Central memory CD4-positive, alpha-beta T cell (primary cell): Measurements from ENCODE around the gene SLC13A3.
"Not testable (repeated sequence)": the region's sequence is repeated elsewhere in the genome, so short reads cannot be mapped to it uniquely, and the experiment has no call there.

Experiments used
- DNase-seq: peaks from one replicate; pipeline ENCODE4 v3.0.0; 2022

Gene SLC13A3

DNA sequence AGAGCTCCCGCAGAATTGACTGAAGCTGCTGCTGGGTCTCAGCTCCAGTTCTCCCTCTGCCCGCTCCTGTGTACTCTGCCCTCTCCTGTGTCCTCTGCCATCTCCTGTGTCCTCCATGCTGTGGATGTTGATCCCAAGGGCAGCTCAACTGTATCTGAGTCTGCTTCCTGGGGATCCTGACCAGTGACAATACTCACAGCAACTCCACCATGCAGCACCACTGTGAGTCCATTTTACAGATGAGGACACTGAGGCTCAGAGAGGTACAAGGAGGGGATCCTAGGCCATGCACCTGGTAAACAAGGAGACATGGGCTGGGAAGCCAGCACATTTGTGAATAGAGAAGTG lies 29.4 kb upstream of the SLC13A3 start:
- no peak for DNase-seq

DNA sequence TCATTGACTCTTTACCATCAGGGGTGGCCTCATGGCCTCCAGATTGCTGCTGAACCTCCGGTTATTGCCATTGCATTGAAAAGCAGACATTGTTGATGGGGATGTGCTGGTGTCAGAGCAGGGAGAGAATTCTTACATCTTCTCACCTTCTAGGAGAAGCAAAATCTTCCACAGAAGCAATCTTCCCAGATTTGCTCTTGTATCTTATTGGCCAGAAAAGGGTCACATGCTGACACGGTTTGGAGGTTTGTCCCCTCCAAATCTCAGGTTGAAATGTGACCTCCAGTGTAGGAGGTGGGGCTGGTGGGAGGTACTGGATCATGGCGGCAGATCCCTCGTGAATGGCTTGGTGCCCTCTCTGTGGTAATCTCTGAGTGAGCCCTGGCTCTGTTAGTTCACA lies 27.3 kb upstream of the SLC13A3 start:
- no peak for DNase-seq

DNA sequence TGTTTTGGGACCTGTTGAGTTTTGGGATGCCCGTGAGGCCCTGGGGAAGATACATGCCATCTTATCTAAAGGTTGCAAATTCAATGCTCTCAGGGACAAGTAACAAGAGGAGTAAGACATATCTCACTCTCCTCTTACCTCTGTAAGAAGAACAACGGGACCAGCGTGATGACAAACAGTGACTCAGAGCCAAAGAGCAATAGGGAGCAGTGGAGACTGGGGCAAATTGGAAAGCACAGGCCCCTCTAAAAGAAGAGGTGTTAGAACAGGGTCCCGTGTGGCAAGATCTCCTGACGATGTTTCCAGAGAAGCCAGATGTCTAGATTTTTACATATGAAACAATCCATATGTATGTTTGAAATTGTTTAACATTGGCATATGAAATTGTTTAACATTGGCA lies 26.3 kb upstream of the SLC13A3 start:
- no peak for DNase-seq

DNA sequence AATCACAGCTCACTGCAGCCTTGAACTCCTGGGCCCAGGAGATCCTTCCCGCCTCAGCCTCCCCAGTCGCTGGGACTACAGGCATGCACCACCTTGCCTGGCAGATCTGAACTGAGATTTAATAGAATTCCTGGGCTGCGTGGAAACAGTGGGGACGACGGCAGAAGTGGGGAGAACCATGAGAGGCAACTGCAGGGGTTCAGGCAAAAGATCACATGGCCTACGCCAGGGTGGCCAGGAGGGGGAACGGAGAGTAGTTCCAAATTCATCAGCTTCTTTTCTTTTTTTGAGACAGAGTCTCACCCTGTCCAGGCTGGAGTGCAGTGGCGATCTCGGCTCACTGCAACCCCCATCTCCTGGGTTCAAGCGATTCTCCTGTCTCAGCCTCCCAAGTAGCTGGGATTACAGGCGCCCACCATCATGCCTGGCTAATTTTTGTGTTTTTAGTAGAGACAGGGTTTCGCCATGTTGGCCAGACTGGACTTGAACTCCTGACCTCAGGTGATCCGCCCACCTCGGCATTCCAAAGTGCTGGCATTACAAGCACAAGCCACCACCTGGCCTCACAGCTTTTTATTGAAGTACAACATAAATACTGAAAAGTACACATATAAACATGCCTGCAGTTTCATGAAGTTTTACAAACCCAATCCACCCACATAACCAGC lies 25.5 kb upstream of the SLC13A3 start:
- DNase-seq: not testable (repeated sequence)

DNA sequence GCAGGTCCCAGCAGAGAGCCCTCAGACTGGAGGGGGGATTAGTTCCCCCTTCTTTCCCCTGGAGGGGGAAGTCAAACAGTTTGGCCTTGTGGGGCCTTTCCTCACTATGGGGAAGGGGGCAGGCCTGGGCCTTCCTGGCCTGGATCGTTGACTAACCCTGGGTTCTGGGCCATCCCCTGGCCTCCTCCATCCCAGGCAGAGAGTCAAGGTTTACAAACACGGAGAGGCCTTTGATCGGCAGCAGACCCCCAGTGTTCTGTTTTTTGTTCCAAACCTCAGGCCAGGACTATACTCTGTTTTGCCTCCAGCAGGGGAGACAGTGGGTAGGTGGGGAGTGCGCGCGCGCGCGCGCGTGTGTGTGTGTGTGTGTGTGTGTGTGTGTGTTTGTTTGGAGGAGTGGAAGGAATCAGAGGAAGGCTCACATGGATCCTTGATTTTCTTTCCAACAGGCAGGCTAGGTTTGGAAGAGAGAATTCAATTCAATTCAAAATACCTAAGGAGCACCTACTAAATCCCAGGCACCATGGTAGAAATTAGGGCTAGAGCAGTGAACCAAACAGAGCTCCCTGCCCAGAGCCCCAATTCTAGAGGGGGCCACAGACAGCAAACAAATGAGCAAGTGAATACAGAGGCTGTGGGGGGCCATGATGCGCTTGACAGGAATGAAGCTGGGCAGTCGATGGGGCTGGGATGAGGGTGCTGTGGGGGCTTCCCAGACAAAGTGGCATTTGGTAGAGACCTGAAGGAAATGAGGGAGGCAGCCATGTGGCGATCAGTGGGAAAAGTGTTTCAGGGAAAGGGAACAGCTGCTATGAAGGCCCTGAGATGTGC lies 23.2 kb upstream of the SLC13A3 start:
- DNase-seq: no peak

DNA sequence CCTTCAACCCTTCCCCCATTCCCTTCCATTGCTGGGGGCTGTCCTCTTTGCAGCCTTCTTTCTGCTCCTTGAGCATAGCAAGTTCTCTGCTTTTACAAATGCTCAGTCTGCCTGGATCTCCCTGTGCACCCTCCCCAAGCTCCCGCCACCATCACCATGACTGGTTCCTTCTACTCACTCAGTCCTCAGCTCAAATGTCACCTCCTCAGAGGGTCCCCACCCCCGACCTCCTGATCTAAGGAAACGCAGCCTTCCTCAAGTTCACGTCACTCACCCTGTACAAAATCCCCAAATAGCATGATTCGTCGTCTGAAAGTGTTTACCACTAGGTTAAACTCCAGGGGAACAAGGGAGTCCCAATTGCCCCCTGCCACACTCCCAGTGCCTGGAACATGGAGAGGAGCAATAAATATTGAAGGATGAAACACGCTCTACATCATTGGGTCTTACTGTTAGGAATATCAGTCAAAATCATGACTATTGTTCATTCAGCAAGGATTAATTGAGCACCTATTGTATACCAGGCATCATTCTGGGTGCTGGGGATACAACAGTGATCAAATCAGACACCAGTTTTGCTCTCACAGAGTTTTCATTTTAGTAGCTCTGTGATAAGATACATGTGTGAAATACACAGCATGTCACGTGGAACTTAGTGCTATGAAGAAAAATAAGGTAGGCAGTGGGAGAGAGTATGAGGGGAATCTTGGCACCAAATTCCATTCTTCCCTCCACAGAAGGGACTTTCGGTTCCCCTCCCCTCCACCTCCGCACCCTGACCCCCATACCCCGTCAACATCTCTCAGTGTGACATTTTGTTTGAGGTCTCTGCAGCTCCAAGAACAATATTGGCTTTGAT lies 22.4 kb upstream of the SLC13A3 start:
- no peak for DNase-seq

DNA sequence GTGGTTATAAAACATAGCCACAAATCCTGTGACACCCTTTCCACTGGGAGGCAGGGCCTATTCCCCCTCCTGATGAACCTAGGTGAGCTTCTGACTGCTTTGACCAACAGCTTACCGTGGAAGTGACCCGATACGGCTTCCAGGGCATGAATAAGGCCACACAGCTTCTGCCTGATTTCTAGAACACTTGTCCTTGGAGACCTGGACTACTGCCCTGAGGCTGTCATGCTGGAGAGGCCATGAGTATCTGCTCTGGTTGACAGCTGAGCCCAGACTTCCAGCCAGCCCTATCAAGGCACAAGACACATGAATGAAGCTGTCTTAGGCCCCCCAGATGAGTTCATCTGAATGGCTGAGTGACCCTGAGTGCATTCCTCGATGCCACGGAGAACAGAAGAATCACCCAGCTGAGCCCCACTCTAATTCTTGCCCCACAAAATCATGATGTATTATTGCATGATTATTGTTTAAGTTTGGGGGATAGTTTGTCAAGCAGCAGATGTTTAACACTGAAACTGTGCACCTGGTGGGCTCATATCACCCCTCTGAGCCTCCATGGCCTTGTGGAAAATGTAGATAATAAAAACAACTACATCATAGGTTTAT lies 21.4 kb upstream of the SLC13A3 start:
- no peak for DNase-seq

DNA sequence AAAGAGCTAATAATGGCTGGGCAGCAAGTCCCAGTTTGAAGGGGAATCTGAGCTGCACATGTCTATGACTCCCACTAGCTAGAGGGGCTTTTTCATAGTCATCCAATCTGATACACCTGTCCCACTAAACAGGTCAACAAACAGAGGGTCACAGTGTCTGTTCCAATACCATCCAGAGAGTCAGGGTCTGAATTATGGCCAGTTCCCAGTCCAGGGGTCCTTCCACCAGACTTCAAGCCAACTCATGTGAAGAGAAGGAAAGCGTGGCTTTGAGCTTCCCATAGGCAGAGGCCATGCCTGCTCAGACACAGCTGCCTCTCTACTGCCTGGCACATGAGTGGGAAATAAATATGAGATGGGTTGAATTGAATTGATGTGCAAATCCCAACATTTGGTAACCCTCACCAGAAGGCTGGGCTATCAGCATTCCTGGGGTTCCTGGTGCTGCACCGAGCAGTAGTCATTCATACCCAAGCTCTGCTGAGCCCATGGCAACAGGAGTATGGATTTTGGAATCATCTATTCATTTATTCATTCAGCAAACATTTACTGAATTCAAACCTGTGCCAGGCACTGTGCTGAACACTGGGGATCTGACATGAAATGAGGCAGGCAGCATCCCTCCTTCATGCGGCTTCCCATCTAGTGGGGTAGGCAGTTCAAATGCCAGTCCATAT lies 20.7 kb upstream of the SLC13A3 start:
- no peak for DNase-seq

DNA sequence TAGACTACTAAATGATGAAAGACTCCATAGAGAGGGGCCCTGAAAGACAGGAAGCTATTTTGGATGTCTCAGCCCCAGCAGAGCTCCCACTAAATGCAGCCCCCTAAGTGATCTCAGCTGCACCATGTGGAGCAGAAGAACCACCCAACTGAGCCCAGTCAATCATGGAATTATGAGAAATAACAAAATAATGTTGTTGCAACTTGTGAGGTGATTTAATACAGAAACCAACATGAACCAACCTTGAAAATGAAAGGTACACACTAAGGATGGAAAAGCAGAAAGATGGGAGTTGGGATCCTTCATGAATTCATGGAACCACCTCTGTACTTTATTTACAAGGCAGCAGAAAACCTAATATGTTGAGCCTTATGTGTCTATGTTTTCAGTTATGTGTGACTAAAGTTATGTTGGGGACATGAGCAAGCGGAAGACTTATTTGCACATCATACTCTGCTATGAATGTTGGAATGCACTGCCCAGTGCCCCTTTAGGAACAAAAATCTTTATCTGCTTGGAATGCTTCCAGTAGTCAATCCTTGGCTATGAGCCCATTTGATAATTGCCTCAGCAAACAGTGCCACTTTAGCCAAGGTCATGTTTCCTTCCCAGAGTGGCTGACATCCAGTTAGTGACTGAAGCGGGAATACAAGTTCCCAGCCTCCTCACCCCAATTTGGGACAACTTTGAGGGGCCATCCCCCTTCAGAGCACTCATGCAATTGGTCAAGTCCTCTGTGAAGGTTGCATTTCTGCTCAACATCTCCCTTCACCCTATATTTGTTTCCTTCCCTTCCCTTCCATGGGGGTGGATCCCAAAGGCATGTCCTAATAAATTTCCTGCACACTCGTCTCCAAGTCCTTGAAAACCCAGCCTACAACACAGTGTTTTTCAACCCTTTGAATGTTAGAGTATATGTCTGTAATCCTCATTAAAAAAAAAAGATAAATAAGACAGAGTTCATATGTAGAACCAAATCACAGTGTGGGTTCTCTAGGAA lies 19.6 kb upstream of the SLC13A3 start:
- no peak for DNase-seq

DNA sequence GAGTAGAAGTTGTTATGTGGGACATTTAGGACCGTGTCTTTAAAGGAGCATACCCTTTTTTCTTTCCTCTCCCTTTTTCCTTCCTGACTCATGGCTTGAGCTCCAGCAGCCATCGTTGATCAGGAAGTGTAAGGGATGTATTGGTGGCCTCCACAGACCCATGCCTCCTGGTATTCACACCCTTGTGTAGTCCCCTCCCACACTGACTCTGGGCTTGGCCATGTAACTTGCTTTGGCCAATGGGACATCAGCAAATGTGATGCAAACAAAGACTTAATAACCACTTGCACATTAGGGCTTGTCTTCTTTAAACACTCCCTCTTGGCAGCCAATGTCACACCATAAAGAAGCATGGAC lies 18.9 kb upstream of the SLC13A3 start:
- no peak for DNase-seq

DNA sequence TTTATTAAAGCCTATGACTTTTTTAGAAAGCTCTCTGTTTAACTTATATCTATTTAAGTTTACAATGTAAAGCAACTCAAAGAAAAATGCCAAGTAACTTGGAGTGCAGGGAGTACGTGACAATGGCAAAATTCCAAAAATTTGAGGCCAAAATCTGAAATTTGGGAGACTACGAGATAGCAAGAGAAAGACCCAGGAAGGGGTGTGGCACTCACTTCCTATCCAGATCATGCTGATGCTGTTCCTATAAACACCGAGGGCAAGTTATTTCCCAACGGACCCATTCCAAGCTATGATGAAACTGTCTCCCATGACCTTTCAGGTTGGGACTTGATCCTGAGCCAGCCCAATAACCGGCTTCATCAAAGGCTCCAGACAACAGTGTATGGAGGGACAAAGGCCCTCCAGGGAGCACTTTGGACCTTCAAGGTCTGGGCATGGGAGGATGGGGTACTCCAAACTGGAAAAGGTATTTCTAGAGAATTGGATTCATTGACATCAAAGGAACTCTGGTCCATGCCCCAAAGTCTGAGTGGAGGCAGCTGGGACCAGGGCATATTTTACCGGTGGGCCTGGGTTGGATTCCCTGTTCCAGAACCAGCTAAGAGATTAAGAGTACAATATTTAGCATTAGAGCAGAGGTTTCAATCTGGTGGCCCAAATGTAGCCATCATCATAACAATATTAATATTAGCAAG lies 15.7 kb upstream of the SLC13A3 start:
- no peak for DNase-seq

DNA sequence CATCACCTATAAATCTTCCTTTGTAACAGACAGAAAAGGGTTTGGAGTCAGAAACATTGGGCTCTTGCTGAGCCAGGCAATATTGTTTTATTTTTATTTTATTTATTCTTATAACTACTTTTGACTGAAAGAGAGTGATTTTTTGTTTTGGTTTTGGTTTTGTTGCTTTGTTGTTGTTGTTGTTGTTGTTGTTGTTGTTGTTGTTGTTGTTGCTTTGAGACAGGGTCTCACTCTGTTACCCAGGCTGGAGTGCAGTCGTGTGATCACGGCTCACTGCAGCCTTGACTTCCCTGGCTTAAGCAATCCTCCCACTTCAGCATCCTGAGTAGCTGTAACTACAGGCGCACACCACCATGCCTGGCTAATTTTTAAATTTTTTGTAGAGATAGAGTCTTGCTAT lies 15.0 kb upstream of the SLC13A3 start:
- DNase-seq: no peak

DNA sequence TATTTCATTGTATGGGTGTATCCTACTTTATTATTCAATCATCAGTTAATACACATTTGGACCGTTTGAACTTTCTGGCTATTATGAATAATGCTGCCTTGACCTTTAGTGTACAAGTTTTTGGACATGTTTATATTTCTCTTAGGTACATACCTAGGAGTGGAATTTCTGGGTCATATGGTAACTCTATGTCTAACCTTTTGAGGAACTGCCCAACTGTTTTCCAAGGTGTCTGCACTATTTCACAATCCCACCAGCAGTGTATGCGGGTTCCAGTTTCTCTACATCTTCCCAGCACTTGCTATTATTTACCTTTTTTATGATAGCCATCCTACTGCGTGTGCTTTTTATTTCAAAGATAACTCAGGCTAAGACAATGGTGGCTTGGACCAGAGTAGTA lies 14.3 kb upstream of the SLC13A3 start:
- no peak for DNase-seq

DNA sequence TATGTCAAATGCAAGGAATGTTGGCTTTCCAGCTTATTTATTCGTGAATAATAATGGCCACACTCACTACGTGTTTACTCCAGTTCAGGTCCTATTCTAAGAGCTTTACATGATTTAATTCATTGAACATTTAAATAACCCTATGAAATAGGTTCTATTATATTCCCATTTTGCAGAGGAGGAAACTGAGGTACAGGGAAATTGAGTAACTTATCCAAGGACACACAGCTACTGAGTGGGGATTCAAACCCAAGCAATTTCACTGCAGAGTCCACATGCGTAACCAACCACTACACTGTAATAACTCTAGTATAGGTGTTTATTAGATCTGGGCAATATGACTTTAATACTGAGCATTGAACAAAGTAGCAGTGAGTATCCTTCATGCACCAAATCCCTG lies 12.3 kb upstream of the SLC13A3 start:
- no peak for DNase-seq

DNA sequence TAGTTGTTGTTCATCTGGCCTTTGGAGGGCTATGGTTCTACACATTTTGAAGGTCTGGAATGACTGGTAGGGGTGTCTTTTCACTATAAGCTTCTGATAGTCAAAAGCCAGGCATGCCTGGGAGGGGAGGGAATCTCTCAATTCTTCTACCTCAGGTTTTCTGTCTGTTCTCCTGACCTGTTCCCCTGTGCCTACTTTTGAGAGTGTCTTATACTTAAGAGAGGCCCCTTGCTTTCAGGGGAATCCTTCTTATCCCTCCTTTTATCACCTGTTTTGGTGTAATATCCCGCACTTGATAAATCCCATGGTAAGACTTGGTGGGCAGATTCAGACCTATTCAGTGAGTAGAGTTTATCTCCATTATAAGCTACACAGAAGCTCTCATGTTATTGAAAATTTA lies 10.4 kb upstream of the SLC13A3 start:
- no peak for DNase-seq

DNA sequence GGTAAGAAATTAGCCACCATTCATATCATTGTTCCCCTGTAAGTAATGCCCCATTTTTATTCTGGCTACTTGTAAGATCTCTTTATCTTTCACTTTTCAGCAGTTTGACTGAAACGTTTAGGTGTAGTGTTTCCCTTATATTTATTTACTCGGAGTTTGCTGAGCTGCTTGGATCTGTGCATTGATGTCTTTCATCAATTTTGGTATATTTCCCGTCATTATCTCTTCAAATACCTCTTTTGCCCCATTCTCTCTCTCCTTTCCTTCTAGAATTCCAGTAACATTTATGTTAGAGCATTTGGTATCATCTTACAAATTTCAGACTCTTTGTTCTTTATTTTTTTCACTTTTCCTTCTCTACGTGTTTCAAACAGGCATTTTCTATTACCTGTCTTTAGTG lies 9.2 kb upstream of the SLC13A3 start:
- DNase-seq: no peak

DNA sequence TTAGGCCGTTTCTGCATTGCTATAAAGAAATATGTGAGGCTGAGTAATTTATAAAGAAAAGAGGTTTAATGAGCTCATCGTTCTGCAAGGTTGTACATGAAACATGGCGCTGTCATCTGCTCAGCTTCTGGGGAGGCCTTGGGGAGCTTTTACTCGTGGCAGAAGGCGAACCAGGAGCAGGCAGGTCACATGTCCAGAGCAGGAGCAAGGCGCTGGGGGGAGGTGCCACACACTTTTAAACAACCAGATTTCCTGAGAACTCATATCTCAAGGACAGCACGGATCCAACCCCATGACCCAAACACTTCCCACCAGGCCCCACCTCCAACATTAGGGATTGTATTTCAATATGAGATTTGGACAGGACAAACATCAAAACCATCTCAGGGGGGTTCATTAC lies 6.4 kb upstream of the SLC13A3 start:
- no peak for DNase-seq

DNA sequence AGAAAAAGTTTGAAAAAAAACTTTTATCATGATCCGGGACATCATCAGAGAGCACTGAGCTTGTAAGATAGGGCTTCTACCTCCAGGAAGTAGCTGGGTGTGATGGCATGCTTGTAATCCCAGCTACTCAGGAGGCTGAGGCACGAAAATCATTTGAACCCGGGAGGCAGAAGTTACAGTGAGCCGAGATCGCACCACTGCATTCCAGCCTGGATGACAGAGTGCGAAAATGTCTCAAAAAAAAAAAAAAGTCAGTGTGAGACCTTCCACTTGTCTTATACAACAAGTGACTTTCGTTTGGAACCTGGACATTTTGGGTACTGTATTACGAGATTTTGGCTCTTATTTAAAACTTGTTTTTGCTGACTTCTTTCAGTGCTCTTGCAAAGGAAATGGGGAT lies 5.9 kb upstream of the SLC13A3 start:
- no peak for DNase-seq

DNA sequence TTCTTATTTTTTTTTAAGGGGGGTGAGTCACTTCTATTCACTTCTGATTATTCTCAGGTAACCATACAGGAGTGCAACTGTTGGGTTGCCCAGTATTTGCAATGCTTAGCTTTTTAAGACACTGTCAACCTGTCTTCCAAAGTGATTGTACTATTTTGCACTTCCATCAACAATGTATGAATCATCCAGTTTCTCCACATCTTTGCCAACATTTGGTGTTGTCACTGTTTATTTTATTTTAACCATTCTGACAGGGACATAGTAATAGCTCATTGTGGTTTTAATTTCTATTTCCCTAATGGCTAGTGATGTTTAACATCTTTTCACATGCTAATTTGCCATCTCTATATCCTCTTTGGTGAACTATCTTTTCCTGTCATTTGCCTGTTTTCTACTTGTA lies 1.4 kb upstream of the SLC13A3 start:
- DNase-seq: no peak

DNA sequence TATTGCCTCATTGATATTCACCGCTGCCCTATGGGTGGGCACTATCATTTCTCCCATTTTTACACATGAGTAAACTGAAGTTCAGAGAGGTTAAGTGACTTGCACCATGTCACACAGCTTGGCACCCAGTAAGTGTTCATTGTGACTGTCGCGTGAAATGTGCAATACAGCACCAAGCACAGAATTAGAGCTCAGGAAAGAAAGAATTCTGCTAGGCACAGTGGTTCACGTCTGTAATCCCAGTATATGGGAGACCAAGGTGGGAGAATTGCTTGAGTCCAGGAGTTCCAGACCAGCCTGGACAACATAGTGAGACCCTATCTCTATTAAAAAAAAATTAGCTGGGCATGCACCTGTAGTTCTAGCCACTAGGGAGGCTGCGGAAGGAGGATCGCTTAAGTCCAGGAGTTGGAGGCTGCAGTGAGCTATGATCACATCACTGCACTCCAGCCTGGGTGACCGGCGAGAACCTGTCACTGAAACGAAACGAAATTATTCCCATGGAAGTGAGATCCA lies 626 bp downstream of the SLC13A3 start:
- no peak for DNase-seq
